SK-N-SH (cell line): ENCODE measurements around the gene TRMT61B. TPM values are rescaled to one million over a fixed set of nuclear protein-coding genes. Genes with fewer than 3 reads are reported as not detected.

ENCODE experiments used
- CTCF ChIA-PET: fragments of 300-600, 350-600 bp; formaldehyde crosslinking; extraction: SDS; loops from one replicate; lab custom pipeline; 2021; lab: Yijun Ruan, JAX
- POLR2A ChIA-PET: fragments of 350-600 bp; sonication (Branson Sonifier 250); formaldehyde crosslinking; extraction: SDS; loops from one replicate; lab custom pipeline; 2020; ENCODE audit warnings: antibody characterized with exemption, inconsistent platforms; lab: Yijun Ruan, JAX
- DNase-seq: peaks from one replicate; pipeline ENCODE4 v3.0.0; 2012
- H2AFZ ChIP-seq: fragments of 200-600 bp; sonication (generic); 2 replicates; pipeline ENCODE4 v1.8.1; 2016; ENCODE audit warnings: antibody characterized with exemption, mild to moderate bottlenecking, low read depth
- H3F3A ChIP-seq: fragments of 200-600 bp; sonication (generic); replicated peaks from 2 replicates; pipeline ENCODE3; 2016; ENCODE audit warnings: antibody characterized with exemption, mild to moderate bottlenecking; ENCODE audit not compliant: insufficient read depth
- H3K27ac ChIP-seq, 2 experiments: fragments of 200-500 bp in 1 of 2; fragments of 200-600 bp in 1 of 2; sonication (Bioruptor generic) in 1 of 2; sonication (generic), shearing (Covaris generic) in 1 of 2; 2 replicates each; pipeline versions ENCODE4 v1.5.1 to v1.6.1; 2014 to 2016; ENCODE audit warnings: low read depth in 2 of 2, inconsistent platforms in 1 of 2, low read length in 1 of 2, mild to moderate bottlenecking in 1 of 2, mixed read lengths in 1 of 2
- H3K27me3 ChIP-seq: fragments of 200-600 bp; sonication (generic), shearing (Covaris generic); 2 replicates; pipeline ENCODE4 v1.6.1; 2016; ENCODE audit warnings: mixed run types; ENCODE audit not compliant: insufficient read depth
- H3K36me3 ChIP-seq, 2 experiments: fragments of 200-500 bp in 1 of 2; fragments of 200-600 bp in 1 of 2; sonication (Bioruptor generic) in 1 of 2; sonication (generic) in 1 of 2; replicated peaks in 1 of 2; 2 replicates each; pipeline versions ENCODE3 to v1.5.1; 2014 to 2016; ENCODE audit warnings: low read length in 1 of 2, mild to moderate bottlenecking in 1 of 2; ENCODE audit not compliant: insufficient read depth in 2 of 2, control insufficient read depth in 1 of 2
- H3K4me1 ChIP-seq, 2 experiments: fragments of 200-500 bp in 1 of 2; fragments of 200-600 bp in 1 of 2; sonication (Bioruptor generic) in 1 of 2; sonication (generic), shearing (Covaris generic) in 1 of 2; 2 replicates each; pipeline versions ENCODE4 v1.5.1 to v1.6.1; 2014 to 2016; ENCODE audit warnings: low read depth in 1 of 2, low read length in 1 of 2, mixed run types in 1 of 2; ENCODE audit not compliant: insufficient read depth in 2 of 2, control insufficient read depth in 1 of 2
- H3K4me2 ChIP-seq: fragments of 200-600 bp; sonication (generic), shearing (Covaris generic); 2 replicates; pipeline ENCODE4 v1.6.1; 2017; ENCODE audit warnings: mixed run types
- H3K4me3 ChIP-seq, 2 experiments: fragments of 200-500 bp in 1 of 2; fragments of 200-600 bp in 1 of 2; sonication (Bioruptor generic) in 1 of 2; sonication (generic), shearing (Covaris generic) in 1 of 2; 2 replicates each; pipeline versions ENCODE4 v1.5.1 to v1.8.1; 2014 to 2016; ENCODE audit warnings: low read depth in 2 of 2, inconsistent platforms in 1 of 2, low read length in 1 of 2, mild to moderate bottlenecking in 1 of 2, mixed read lengths in 1 of 2, moderate library complexity in 1 of 2
- H3K79me2 ChIP-seq: fragments of 200-600 bp; sonication (generic); 2 replicates; pipeline ENCODE4 v1.8.1; 2017; ENCODE audit warnings: mild to moderate bottlenecking; ENCODE audit not compliant: insufficient read depth
- H3K9ac ChIP-seq: fragments of 200-600 bp; sonication (generic); 2 replicates; pipeline ENCODE4 v1.6.1; 2017; ENCODE audit warnings: mixed run types
- H3K9me2 ChIP-seq: fragments of 200-600 bp; sonication (generic); 2 replicates; pipeline ENCODE4 v1.6.1; 2017; ENCODE audit warnings: mixed run types
- H3K9me3 ChIP-seq: fragments of 200-600 bp; sonication (generic); 2 replicates; pipeline ENCODE4 v1.6.1; 2017; ENCODE audit warnings: mixed run types, mild to moderate bottlenecking, moderate library complexity
- H4K20me1 ChIP-seq: fragments of 200-600 bp; sonication (generic); 2 replicates; pipeline ENCODE4 v1.6.1; 2017; ENCODE audit warnings: mild to moderate bottlenecking, mixed run types; ENCODE audit not compliant: insufficient read depth
- CHD2 ChIP-seq: fragments of 150-350 bp; IDR thresholded peaks from 2 replicates; pipeline ENCODE4 v1.6.1; 2018; ENCODE audit warnings: low read length; ENCODE audit not compliant: partially characterized antibody
- ELF1 ChIP-seq: IDR thresholded peaks from 2 replicates; pipeline ENCODE4 v1.4.0; 2012
- EP300 ChIP-seq, 2 experiments: IDR thresholded peaks; 2 replicates each; pipeline versions ENCODE4 v1.4.0 to v1.6.1; 2012; ENCODE audit warnings: borderline replicate concordance in 1 of 2, low read depth in 1 of 2, low read length in 1 of 2
- EZH2phosphoT487 ChIP-seq: fragments of 200-600 bp; sonication (generic); IDR thresholded peaks from 2 replicates; pipeline ENCODE4 v1.6.1; 2017; ENCODE audit warnings: low read depth, mixed run types, mild to moderate bottlenecking, antibody characterized with exemption, moderate library complexity, borderline replicate concordance
- FOXM1 ChIP-seq: IDR thresholded peaks from 2 replicates; pipeline ENCODE4 v1.4.0; 2012; ENCODE audit warnings: low read depth, mild to moderate bottlenecking
- GATA2 ChIP-seq: sonication (generic); formaldehyde crosslinking; IDR thresholded peaks from 2 replicates; pipeline ENCODE4 v1.5.0; 2020; ENCODE audit warnings: mild to moderate bottlenecking, missing genetic modification reagents
- MXI1 ChIP-seq: IDR thresholded peaks from 2 replicates; pipeline ENCODE4 v1.6.1; 2012; ENCODE audit warnings: mild to moderate bottlenecking, low read depth, low read length, improper control_type of control experiment
- POLR2AphosphoS5 ChIP-seq: IDR thresholded peaks from 2 replicates; pipeline ENCODE4 v1.6.1; 2012; ENCODE audit warnings: low read depth, low read length
- REST ChIP-seq: IDR thresholded peaks from 2 replicates; pipeline ENCODE4 v1.6.1; 2012; ENCODE audit warnings: mild to moderate bottlenecking, low read depth, low read length, moderate library complexity
- SIN3A ChIP-seq: IDR thresholded peaks from 2 replicates; pipeline ENCODE4 v1.6.1; 2012; ENCODE audit warnings: low read depth, mild to moderate bottlenecking, low read length, moderate library complexity, borderline replicate concordance
- TCF12 ChIP-seq: IDR thresholded peaks from 2 replicates; pipeline ENCODE4 v1.4.0; 2012
- TEAD4 ChIP-seq: IDR thresholded peaks from 2 replicates; pipeline ENCODE4 v1.4.0; 2012; ENCODE audit warnings: mild to moderate bottlenecking, borderline replicate concordance; ENCODE audit not compliant: insufficient read depth
- YY1 ChIP-seq: IDR thresholded peaks from 2 replicates; pipeline ENCODE4 v1.4.0; 2012; ENCODE audit warnings: low read depth, mild to moderate bottlenecking
- WGBS: methylation state at CpG from one replicate; pipeline ENCODE4 v1.1.6; 2017; ENCODE audit warnings: low lambda C conversion rate; 5-methylcytosine and 5-hydroxymethylcytosine counted together
- polyA plus RNA-seq, 3 experiments: library from polyadenylated mRNA; depleted of rRNA; stranded (reverse); fragments of >200 nt; gene quantifications; 2 replicates each; pipeline ENCODE4 v1.2.3, GENCODE V29; 2012
- TF ChIP-seq, protein P1 (sequence below): fragments of 150-350 bp; IDR thresholded peaks from 2 replicates; pipeline ENCODE4 v1.6.1; 2017; ENCODE audit warnings: antibody characterized with exemption, low read length, low read depth, borderline replicate concordance
- TF ChIP-seq, protein P2 (sequence below): IDR thresholded peaks from 2 replicates; pipeline ENCODE4 v1.4.0; 2012; ENCODE audit warnings: low read depth, borderline replicate concordance
- TF ChIP-seq, protein P3 (sequence below): fragments of 150-350 bp; IDR thresholded peaks from 2 replicates; pipeline ENCODE4 v1.6.1; 2016; ENCODE audit warnings: mild to moderate bottlenecking, low read depth, low read length
- TF ChIP-seq, protein P4 (sequence below): IDR thresholded peaks from 2 replicates; pipeline ENCODE4 v1.4.0; 2012; ENCODE audit warnings: low read depth

The TRMT61B gene
- polyA plus RNA-seq, 1 of the 3 experiments (the other 2 are of a cell fraction), result 11.4 TPM

- Histone ChIP-seq H3K9me2 (no peaks in the 10 kb centered on the region), H3K79me2 (no peaks in the 10 kb centered on the region), H4K20me1 (no peaks in the 10 kb centered on the region), H2AFZ (no peak overlapping the region), H3F3A (peaks cover 6% of the 10 kb centered on the region), H3K4me1 (no peaks in the 10 kb centered on the region), H3K27ac (no peak overlapping the region), H3K4me2 (no peak overlapping the region), H3K27me3 (no peaks in the 10 kb centered on the region), H3K4me3 (no peak overlapping the region), H3K9me3 (no peaks in the 10 kb centered on the region), H3K36me3 (peaks cover 3 to 18% of the 10 kb centered on the region in 2 experiments), H3K9ac (no peak overlapping the region)
- no peak for DNase-seq
- POLR2A ChIA-PET, result interaction anchor here (1.1 kb wide), 1 partner anchor 12 kb away, joined by 3 read pairs; no protein-coding TSS in a partner anchor
- 62% methylated on average over 3 of the region's 3 CpGs for WGBS
- TF ChIP-seq ELF1 (no peak), EP300 (IDR thresholded peaks at IDR 0.05; ENCODE audit: borderline replicate concordance in 1 of 2, low read depth in 1 of 2, low read length in 1 of 2) (no peak), YY1 (no peak)
- CTCF ChIA-PET, result interaction anchor here (0.9 to 1.4 kb wide), 5 partner anchors 9 to 1273 kb away, joined by 3 read pairs; no protein-coding TSS in a partner anchor
These were observed 28.1 kb downstream of the TRMT61B start for GRCh38 chr2:28842042-28842441.

- WGBS, result 84% methylated on average over 2 of the region's 2 CpGs
These were observed 31.1 kb downstream of the TRMT61B start for GRCh38 chr2:28838971-28839370.

DNA sequence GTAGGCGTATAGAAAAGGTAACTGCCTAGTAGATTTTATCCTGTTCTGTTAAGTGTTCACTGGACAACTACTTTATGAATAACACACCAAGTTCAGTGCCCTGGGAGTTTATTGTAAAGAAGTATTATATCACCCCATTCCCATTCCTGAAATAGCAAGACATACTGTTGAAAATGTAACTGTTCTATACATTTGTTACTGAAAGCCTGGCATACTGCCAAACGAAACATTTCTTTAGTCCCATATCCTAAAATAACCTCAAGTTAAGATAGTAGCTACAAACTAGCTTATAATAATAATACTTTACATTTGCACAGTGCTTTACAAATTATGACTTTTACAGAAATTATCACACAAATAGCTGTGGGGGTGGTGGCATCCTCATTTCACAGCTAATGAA lies 34.3 kb downstream of the TRMT61B start:
- ChIA-PET CTCF (interaction anchor here (1.0 to 1.2 kb wide), 2 partner anchors 9 to 15 kb away, joined by 4 to 5 read pairs; no protein-coding TSS in a partner anchor), POLR2A (no interaction called here)
- no peak overlapping the region for H3K9ac ChIP-seq
- H3K4me3 ChIP-seq, result no peak overlapping the region
- no peak for DNase-seq
- no peak overlapping the region for H3K27ac ChIP-seq
- no peaks in the 10 kb centered on the region for H4K20me1 ChIP-seq
- H3K4me2 ChIP-seq, result no peak overlapping the region
- H3K36me3 ChIP-seq, result peaks cover 0 to 7% of the 10 kb centered on the region in 2 experiments
- no peaks in the 10 kb centered on the region for H3K9me2 ChIP-seq
- WGBS, result 62% methylated on average over 2 of the region's 2 CpGs
- no peaks in the 10 kb centered on the region for H3K79me2 ChIP-seq
- no peak overlapping the region for H2AFZ ChIP-seq
- TF ChIP-seq, protein P1, sequence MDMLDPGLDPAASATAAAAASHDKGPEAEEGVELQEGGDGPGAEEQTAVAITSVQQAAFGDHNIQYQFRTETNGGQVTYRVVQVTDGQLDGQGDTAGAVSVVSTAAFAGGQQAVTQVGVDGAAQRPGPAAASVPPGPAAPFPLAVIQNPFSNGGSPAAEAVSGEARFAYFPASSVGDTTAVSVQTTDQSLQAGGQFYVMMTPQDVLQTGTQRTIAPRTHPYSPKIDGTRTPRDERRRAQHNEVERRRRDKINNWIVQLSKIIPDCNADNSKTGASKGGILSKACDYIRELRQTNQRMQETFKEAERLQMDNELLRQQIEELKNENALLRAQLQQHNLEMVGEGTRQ, result no peak
- TF ChIP-seq MXI1, result no peak
- TF ChIP-seq, protein P2, sequence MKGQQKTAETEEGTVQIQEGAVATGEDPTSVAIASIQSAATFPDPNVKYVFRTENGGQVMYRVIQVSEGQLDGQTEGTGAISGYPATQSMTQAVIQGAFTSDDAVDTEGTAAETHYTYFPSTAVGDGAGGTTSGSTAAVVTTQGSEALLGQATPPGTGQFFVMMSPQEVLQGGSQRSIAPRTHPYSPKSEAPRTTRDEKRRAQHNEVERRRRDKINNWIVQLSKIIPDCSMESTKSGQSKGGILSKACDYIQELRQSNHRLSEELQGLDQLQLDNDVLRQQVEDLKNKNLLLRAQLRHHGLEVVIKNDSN, result no peak
- TF ChIP-seq GATA2 (CRISPR knock-in tag), result no peak
- no peak for TF ChIP-seq REST
- TF ChIP-seq POLR2AphosphoS5, result no peak
- TF ChIP-seq, protein P3, sequence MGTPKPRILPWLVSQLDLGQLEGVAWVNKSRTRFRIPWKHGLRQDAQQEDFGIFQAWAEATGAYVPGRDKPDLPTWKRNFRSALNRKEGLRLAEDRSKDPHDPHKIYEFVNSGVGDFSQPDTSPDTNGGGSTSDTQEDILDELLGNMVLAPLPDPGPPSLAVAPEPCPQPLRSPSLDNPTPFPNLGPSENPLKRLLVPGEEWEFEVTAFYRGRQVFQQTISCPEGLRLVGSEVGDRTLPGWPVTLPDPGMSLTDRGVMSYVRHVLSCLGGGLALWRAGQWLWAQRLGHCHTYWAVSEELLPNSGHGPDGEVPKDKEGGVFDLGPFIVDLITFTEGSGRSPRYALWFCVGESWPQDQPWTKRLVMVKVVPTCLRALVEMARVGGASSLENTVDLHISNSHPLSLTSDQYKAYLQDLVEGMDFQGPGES, result no peak
- no peak for TF ChIP-seq TEAD4
- no peak for TF ChIP-seq YY1
- no peak for TF ChIP-seq CHD2
- H3K27me3 ChIP-seq, result no peaks in the 10 kb centered on the region
- no peaks in the 10 kb centered on the region for H3K4me1 ChIP-seq
- H3K9me3 ChIP-seq, result no peaks in the 10 kb centered on the region
- H3F3A ChIP-seq, result peaks cover 6% of the 10 kb centered on the region

More at GRCh38 chr2:28838971-28839370, 31.1 kb downstream of the TRMT61B start:
- TF ChIP-seq TCF12 (no peak), SIN3A (no peak), EZH2phosphoT487 (no peak), FOXM1 (no peak)
- TF ChIP-seq, protein P4, sequence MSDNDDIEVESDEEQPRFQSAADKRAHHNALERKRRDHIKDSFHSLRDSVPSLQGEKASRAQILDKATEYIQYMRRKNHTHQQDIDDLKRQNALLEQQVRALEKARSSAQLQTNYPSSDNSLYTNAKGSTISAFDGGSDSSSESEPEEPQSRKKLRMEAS, result no peak
- ChIA-PET POLR2A (no interaction called here), CTCF (interaction anchor here (0.6 to 1.1 kb wide), 3 partner anchors 17 to 115 kb away, joined by 3 to 4 read pairs (median 3); no protein-coding TSS in a partner anchor)
- Histone ChIP-seq H3K4me1 (no peaks in the 10 kb centered on the region), H4K20me1 (no peaks in the 10 kb centered on the region), H3K4me3 (no peak overlapping the region), H2AFZ (no peak overlapping the region), H3K9me3 (no peaks in the 10 kb centered on the region), H3K9me2 (no peaks in the 10 kb centered on the region), H3K9ac (no peak overlapping the region), H3K4me2 (no peak overlapping the region), H3K36me3 (peaks cover 1 to 9% of the 10 kb centered on the region in 2 experiments), H3K79me2 (no peaks in the 10 kb centered on the region), H3K27me3 (no peaks in the 10 kb centered on the region), H3K27ac (no peak overlapping the region), H3F3A (peaks cover 6% of the 10 kb centered on the region)
- no peak for DNase-seq
